Neutrophil (primary cell): ENCODE measurements around the gene ATP1B4.

Experiments used
- H3K27ac ChIP-seq: fragments of 200-600 bp; sonication (generic); 2 replicates; pipeline ENCODE4 v1.5.1; 2016; ENCODE audit warnings: mild to moderate bottlenecking, moderate library complexity
- H3K27me3 ChIP-seq: fragments of 200-600 bp; sonication (generic); 2 replicates; pipeline ENCODE4 v1.6.0; 2016; ENCODE audit warnings: mild to moderate bottlenecking
- H3K36me3 ChIP-seq: fragments of 200-600 bp; sonication (generic); 2 replicates; pipeline ENCODE4 v1.5.1; 2017
- H3K4me1 ChIP-seq, 2 experiments: fragments of 200-600 bp in 1 of 2; sonication (generic) in 1 of 2; 1 replicate in 1 of 2; 2 replicates in 1 of 2; pipeline versions ENCODE4 v1.5.1 to v1.6.1; 2013 to 2016; ENCODE audit warnings: low read depth in 1 of 2, low read length in 1 of 2, mild to moderate bottlenecking in 1 of 2, moderate library complexity in 1 of 2; ENCODE audit not compliant: control insufficient read depth in 1 of 2, insufficient read depth in 1 of 2
- H3K4me3 ChIP-seq, 2 experiments: fragments of 200-600 bp in 1 of 2; sonication (generic) in 1 of 2; 1 replicate in 1 of 2; 2 replicates in 1 of 2; pipeline ENCODE4 v1.5.1; 2013 to 2016; ENCODE audit warnings: low read depth in 1 of 2, low read length in 1 of 2, mild to moderate bottlenecking in 1 of 2, moderate library complexity in 1 of 2
- H3K9me3 ChIP-seq: fragments of 200-600 bp; sonication (generic); 2 replicates; pipeline ENCODE4 v1.5.1; 2016
- CTCF ChIP-seq: fragments of 200-600 bp; sonication (generic); IDR thresholded peaks from 2 replicates; pipeline ENCODE4 v1.5.1; 2016; ENCODE audit warnings: antibody characterized with exemption

ATP1B4 gene

DNA sequence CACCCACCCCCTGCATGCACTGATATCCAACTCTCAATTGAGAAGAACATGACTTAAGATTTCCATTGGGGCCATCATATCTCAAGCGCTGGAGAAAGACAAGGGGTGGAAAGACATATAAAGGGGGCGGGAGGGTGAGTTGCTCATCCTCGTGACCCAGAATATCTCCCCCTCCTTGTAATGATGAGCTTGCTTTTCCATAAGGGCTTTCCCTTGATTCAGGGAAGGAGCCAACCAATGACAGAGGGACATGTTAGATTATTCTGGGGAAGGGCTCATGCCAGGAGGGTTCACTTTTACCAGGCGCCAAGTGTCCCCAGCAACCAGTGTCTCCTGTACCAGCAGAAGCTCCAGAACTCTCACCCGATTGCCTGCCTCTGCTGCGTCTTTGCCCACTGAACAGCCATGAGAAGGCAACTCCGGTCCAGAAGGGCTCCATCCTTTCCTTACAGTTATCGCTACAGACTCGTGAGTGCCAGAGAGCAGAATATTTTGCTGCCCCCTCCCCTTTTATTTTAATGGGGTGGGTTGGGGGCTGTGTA, at the start of gene ATP1B4:
Gene ATP1B4 (plus strand): TSS at position 326 of the 542 bp plus-strand sequence. CDS start 80 bp downstream, at position 406.
- H3K27ac ChIP-seq: no peak within 1 kb of the TSS
- H3K9me3 ChIP-seq: no peaks in the 10 kb centered on the region
- H3K4me3 ChIP-seq: no peak within 1 kb of the TSS
- no peaks in the 10 kb centered on the region for H3K4me1 ChIP-seq
- H3K27me3 ChIP-seq: no peaks in the 10 kb centered on the region
- no peaks in the 10 kb centered on the region for H3K36me3 ChIP-seq
- no peak for TF ChIP-seq CTCF

GRCh38 chrX:120315776-120316175, 46.1 kb upstream of the ATP1B4 start:
- no peak for TF ChIP-seq CTCF

GRCh38 chrX:120316587-120317283, 45.2 kb upstream of the ATP1B4 start:
- peaks cover 60% of the 10 kb centered on the region for H3K27me3 ChIP-seq
- no peak overlapping the region for H3K4me3 ChIP-seq
- no peak overlapping the region for H3K27ac ChIP-seq
- no peak for TF ChIP-seq CTCF
- no peaks in the 10 kb centered on the region for H3K9me3 ChIP-seq
- H3K36me3 ChIP-seq: no peaks in the 10 kb centered on the region
- H3K4me1 ChIP-seq: no peaks in the 10 kb centered on the region

More at GRCh38 chrX:120315776-120316175, 46.1 kb upstream of the ATP1B4 start:
- peaks cover 70% of the 10 kb centered on the region for H3K27me3 ChIP-seq
- H3K9me3 ChIP-seq: no peaks in the 10 kb centered on the region
- peaks cover 5 to 6% of the 10 kb centered on the region in 2 experiments for H3K4me1 ChIP-seq
- no peak overlapping the region for H3K4me3 ChIP-seq
- H3K36me3 ChIP-seq: no peaks in the 10 kb centered on the region
- no peak overlapping the region for H3K27ac ChIP-seq

DNA sequence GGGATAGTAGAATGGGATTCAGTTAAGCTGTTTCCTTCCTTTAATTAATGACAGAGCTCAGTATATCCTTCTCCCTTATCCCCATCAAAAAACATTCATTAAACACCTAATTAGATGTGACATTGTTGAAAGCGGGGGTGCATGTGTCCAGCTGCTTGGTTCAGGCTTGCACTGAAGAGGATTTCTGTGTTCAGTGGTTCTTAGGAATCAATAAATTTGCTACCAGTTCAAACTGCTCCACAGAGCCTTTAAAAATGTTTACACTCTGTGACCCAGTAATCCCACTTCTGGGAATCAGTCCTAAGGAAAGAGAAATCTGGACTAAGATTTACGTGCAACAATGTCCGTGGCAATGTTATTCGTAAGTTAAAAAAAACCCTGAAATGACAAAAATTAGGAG, 43.5 kb upstream of the ATP1B4 start:
- H3K27ac ChIP-seq: no peak overlapping the region
- no peaks in the 10 kb centered on the region for H3K9me3 ChIP-seq
- H3K4me3 ChIP-seq: no peak overlapping the region
- peaks cover 43% of the 10 kb centered on the region for H3K27me3 ChIP-seq
- TF ChIP-seq CTCF: no peak
- H3K36me3 ChIP-seq: no peaks in the 10 kb centered on the region
- no peaks in the 10 kb centered on the region for H3K4me1 ChIP-seq

DNA sequence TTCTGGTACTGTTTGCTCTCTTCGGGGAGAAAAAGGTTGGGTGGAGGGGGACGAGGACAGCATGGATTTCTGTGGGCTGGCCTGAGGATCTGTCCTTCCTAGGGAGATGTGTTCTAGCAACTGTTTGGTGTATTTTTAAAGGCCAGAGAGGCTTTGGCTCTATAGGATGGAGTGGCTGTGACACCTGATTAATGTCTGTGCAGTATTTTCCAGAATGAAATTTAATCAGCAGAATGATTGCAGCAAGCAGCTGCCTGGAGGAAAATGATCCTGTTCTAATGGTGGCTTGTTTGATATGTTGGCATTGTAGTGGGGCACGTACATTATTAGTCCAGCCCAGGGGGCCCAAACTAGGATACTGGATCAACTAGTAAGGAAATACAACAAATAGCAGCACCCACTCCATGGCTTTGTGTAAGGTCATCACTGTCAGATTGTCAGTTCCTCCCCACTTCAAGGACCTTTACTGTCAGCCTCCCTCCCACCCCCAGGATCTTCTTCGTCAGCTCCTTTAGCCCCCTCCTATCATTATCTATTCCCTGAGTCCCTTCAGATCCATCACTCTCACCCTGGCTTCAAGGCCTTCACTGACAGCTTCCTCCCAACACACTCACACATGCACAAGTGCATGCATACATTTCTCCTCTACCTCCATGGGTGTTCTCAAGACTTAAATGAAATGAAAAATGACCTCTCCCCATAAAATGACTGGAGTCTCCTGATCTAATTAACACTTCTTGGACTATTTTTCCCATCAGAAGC, 40.2 kb upstream of the ATP1B4 start:
- Histone ChIP-seq H3K36me3 (no peaks in the 10 kb centered on the region), H3K27me3 (peaks cover 16% of the 10 kb centered on the region), H3K27ac (no peak overlapping the region), H3K4me3 (no peak overlapping the region), H3K9me3 (no peaks in the 10 kb centered on the region), H3K4me1 (no peaks in the 10 kb centered on the region)
- no peak for TF ChIP-seq CTCF
